Natural killer cell (primary cell): ENCODE measurements around the gene CNOT8. TPM values are rescaled to one million over a fixed set of nuclear protein-coding genes. Genes with fewer than 3 reads are reported as not detected.

Source experiments
- ATAC-seq, 3 donors: fragments of 150-1000 bp in 2 of 3; fragments of 200-7000 bp in 1 of 3; cut with Tn5 transposase; 1 replicate in 1 of 3; 2 replicates in 2 of 3; pipeline ENCODE4 v1.10.0; 2021; ENCODE audit warnings: mild to moderate bottlenecking in 2 of 3, moderate library complexity in 2 of 3
- DNase-seq, 2 donors: peaks; one replicate each; pipeline versions ENCODE4 v3.0.0 to v3.0.0-alpha.2; 2013 to 2021; ENCODE audit warnings: mixed read lengths in 1 of 2
- H3K27ac ChIP-seq: one replicate; pipeline ENCODE4 v1.5.1; 2013; ENCODE audit warnings: mild to moderate bottlenecking, low read length
- H3K27me3 ChIP-seq: one replicate; pipeline ENCODE4 v1.6.1; 2013; ENCODE audit warnings: low read length; ENCODE audit not compliant: control insufficient read depth, insufficient read depth
- H3K36me3 ChIP-seq: one replicate; pipeline ENCODE4 v1.6.1; 2013; ENCODE audit warnings: low read length; ENCODE audit not compliant: control insufficient read depth, insufficient read depth
- H3K4me1 ChIP-seq: one replicate; pipeline ENCODE4 v1.6.1; 2013; ENCODE audit warnings: low read length; ENCODE audit not compliant: control insufficient read depth, insufficient read depth
- H3K4me3 ChIP-seq: one replicate; pipeline ENCODE4 v1.5.1; 2013; ENCODE audit warnings: low read length
- H3K9me3 ChIP-seq: one replicate; pipeline ENCODE4 v1.6.1; 2013; ENCODE audit warnings: low read length; ENCODE audit not compliant: control insufficient read depth, insufficient read depth
- H3K27ac Mint-ChIP-seq, 2 donors: one replicate each; pipeline ENCODE4 v1.8.0; 2022; ENCODE audit warnings: mild to moderate bottlenecking in 2 of 2, mixed read lengths in 2 of 2, moderate library complexity in 1 of 2
- H3K27me3 Mint-ChIP-seq, 2 donors: one replicate each; pipeline ENCODE4 v1.8.0; 2022; ENCODE audit warnings: low read depth in 2 of 2, mixed read lengths in 2 of 2
- H3K36me3 Mint-ChIP-seq: one replicate; pipeline ENCODE4 v1.8.0; 2022; ENCODE audit warnings: mixed read lengths
- H3K4me1 Mint-ChIP-seq, 2 donors: one replicate each; pipeline ENCODE4 v1.8.0; 2022; ENCODE audit warnings: mixed read lengths in 2 of 2
- H3K4me3 Mint-ChIP-seq: one replicate; pipeline ENCODE4 v1.8.0; 2022; ENCODE audit warnings: mild to moderate bottlenecking, moderate library complexity, mixed read lengths
- H3K9me3 Mint-ChIP-seq, 2 donors: one replicate each; pipeline ENCODE4 v1.8.0; 2022; ENCODE audit warnings: mixed read lengths in 2 of 2
- WGBS: methylation state at CpG from one replicate; pipeline ENCODE4 v1.1.7; 2013; ENCODE audit warnings: missing lambda C conversion rate; ENCODE audit not compliant: insufficient coverage; 5-methylcytosine and 5-hydroxymethylcytosine counted together
- intact Hi-C: fragments of 100-400 bp; cut with micrococcal nuclease; formaldehyde crosslinking; loops from one replicate; pipeline ENCODE4 v1.14.2; 2022
- total RNA-seq, 4 donors: library from RNA; stranded (reverse); fragments of 120-200 nt in 1 of 4; gene quantifications; one replicate each; pipeline versions ENCODE4 v1.2.3 to v1.2.4, GENCODE V29; 2013 to 2022
- TF ChIP-seq, protein P1 (sequence below): fragments of 200-600 bp; IDR thresholded peaks from one replicate; pipeline ENCODE4 v1.8.0; 2022; ENCODE audit warnings: antibody characterized with exemption

Gene CNOT8
- total RNA-seq, 3 donors from 2014 or later (not counting 1 experiment from before 2014, with no cell fraction given) = 115 to 128 (median 124) TPM

- 25% methylated on average over 11 of the region's 11 CpGs for WGBS
- H3K9me3 Mint-ChIP-seq = no peaks in the 10 kb centered on the region
- H3K27ac ChIP-seq = no peak within 1 kb of the TSS
- H3K27me3 ChIP-seq = no peaks in the 10 kb centered on the region
- no peak for DNase-seq
- H3K4me3 Mint-ChIP-seq = no peak within 1 kb of the TSS
- H3K9me3 ChIP-seq = no peaks in the 10 kb centered on the region
- H3K27ac Mint-ChIP-seq = no peak within 1 kb of the TSS
- no peaks in the 10 kb centered on the region for H3K36me3 Mint-ChIP-seq
- H3K36me3 ChIP-seq = no peaks in the 10 kb centered on the region
- H3K4me1 ChIP-seq = no peaks in the 10 kb centered on the region
- no peaks in the 10 kb centered on the region for H3K27me3 Mint-ChIP-seq
- ATAC-seq = no peak
- H3K4me3 ChIP-seq = no peak within 1 kb of the TSS
- intact Hi-C loops = no loop called here
- H3K4me1 Mint-ChIP-seq = no peaks in the 10 kb centered on the region
- TF ChIP-seq, protein P1, sequence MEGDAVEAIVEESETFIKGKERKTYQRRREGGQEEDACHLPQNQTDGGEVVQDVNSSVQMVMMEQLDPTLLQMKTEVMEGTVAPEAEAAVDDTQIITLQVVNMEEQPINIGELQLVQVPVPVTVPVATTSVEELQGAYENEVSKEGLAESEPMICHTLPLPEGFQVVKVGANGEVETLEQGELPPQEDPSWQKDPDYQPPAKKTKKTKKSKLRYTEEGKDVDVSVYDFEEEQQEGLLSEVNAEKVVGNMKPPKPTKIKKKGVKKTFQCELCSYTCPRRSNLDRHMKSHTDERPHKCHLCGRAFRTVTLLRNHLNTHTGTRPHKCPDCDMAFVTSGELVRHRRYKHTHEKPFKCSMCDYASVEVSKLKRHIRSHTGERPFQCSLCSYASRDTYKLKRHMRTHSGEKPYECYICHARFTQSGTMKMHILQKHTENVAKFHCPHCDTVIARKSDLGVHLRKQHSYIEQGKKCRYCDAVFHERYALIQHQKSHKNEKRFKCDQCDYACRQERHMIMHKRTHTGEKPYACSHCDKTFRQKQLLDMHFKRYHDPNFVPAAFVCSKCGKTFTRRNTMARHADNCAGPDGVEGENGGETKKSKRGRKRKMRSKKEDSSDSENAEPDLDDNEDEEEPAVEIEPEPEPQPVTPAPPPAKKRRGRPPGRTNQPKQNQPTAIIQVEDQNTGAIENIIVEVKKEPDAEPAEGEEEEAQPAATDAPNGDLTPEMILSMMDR = no peak
Observed at GRCh38 chr5:154850255-154851062, 8.0 kb upstream of the CNOT8 start, which contains the start of gene FAXDC2. TSS of gene FAXDC2 (minus strand) at chr5:154850603. CDS start at chr5:154838178, 12,425 bp downstream.

GRCh38 chr5:154851351-154851750, 7.1 kb upstream of the CNOT8 start:
- H3K36me3 ChIP-seq = no peaks in the 10 kb centered on the region
- WGBS = 97% methylated on average over 3 of the region's 3 CpGs
- no peaks in the 10 kb centered on the region for H3K27me3 Mint-ChIP-seq
- no peaks in the 10 kb centered on the region for H3K9me3 ChIP-seq
- no peak overlapping the region for H3K27ac ChIP-seq
- no peaks in the 10 kb centered on the region for H3K4me1 ChIP-seq
- DNase-seq (no peak), ATAC-seq (no peak)
- H3K4me1 Mint-ChIP-seq = no peaks in the 10 kb centered on the region
- H3K4me3 ChIP-seq = no peak overlapping the region
- intact Hi-C loops = no loop called here
- H3K9me3 Mint-ChIP-seq = no peaks in the 10 kb centered on the region
- TF ChIP-seq, protein P1 = no peak
- no peak overlapping the region for H3K4me3 Mint-ChIP-seq
- H3K36me3 Mint-ChIP-seq = no peaks in the 10 kb centered on the region
- H3K27ac Mint-ChIP-seq = no peak overlapping the region
- no peaks in the 10 kb centered on the region for H3K27me3 ChIP-seq

- Mint-ChIP-seq H3K27ac (peak overlapping the region; percentile 96 to 98), H3K4me1 (peaks cover 55 to 57% of the 10 kb centered on the region in 2 donors), H3K4me3 (peak overlapping the region; percentile 94), H3K36me3 (no peaks in the 10 kb centered on the region), H3K9me3 (no peaks in the 10 kb centered on the region), H3K27me3 (no peaks in the 10 kb centered on the region)
- DNase-seq (peak; percentile 78 to 94), ATAC-seq (peak; percentile 53 to 75 (median 59))
- intact Hi-C loops = loop anchor here (1.0 to 5.0 kb wide), 4 partner anchors 83 to 665 kb away; partner anchors contain the start of genes GALNT10, LARP1, MRPL22 and SAP30L
- no peaks in the 10 kb centered on the region for H3K9me3 ChIP-seq
- no peaks in the 10 kb centered on the region for H3K36me3 ChIP-seq
- H3K27ac ChIP-seq = peak overlapping the region; percentile 98
- H3K4me3 ChIP-seq = peak overlapping the region; percentile 80
- peaks cover 22% of the 10 kb centered on the region for H3K4me1 ChIP-seq
- under 1% methylated on average over 58 of the region's 59 CpGs for WGBS
- TF ChIP-seq, protein P1 = no peak
- no peaks in the 10 kb centered on the region for H3K27me3 ChIP-seq
Observed at GRCh38 chr5:154857530-154858296, 714 bp upstream of the CNOT8 start.
